Measurements from ENCODE around the gene CT45A5. TPM values are rescaled to one million over a fixed set of nuclear protein-coding genes. Genes with fewer than 3 reads are reported as not detected.
"Not testable (repeated sequence)": the region's sequence is repeated elsewhere in the genome, so short reads cannot be mapped to it uniquely, and the experiment has no call there.

CT45A5 gene
- total RNA-seq (2014; rRNA removed; shearing (Covaris generic)) = not detected in 2 replicates

GRCh38 chrX:135785403-135785802 lies at the start of gene CT45A5:
TSS of gene CT45A5 (minus strand) at chrX:135785503. CDS start at chrX:135781729, 3,774 bp downstream.
- not testable (repeated sequence) for DNase-seq (ENCODE audit: low read depth)

DNA sequence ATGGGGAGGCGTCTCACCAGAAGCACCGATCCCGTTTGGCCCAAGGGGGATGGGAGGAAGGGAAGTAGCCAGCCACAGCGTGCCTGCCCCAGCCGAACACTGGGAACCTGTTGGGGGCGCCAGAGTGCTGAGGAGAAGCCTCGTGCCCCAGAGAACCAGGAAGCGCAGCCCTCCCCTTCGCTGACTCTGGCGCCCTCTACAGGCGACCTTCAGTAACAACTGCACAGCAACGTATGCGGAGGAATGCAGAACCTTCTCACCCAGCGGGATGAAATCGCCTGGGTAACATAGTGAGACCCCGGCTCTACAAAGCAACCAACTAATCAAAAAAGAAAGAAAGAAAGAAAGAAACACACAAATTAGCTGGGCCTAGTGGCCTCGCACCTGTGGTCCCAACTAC lies 34.6 kb upstream of the CT45A5 start, which contains the start of gene CT45A2:
Gene CT45A2 (minus strand): TSS at position 101 of the 400 bp plus-strand sequence. CDS start 3,747 bp downstream, outside the sequence.
- not testable (repeated sequence) for DNase-seq (ENCODE audit: low read depth)

DNA sequence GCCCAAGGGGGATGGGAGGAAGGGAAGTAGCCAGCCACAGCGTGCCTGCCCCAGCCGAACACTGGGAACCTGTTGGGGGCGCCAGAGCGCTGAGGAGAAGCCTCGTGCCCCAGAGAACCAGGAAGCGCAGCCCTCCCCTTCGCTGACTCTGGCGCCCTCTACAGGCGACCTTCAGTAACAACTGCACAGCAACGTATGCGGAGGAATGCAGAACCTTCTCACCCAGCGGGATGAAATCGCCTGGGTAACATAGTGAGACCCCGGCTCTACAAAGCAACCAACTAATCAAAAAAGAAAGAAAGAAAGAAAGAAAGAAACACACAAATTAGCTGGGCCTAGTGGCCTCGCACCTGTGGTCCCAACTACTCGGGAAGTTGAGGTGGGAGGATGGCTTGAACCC lies 17.4 kb upstream of the CT45A5 start, which contains the start of gene CT45A6:
Gene CT45A6 (minus strand): TSS at position 101 of the 400 bp plus-strand sequence. CDS start 3,794 bp downstream, outside the sequence.
- not testable (repeated sequence) for DNase-seq (ENCODE audit: low read depth)

DNA sequence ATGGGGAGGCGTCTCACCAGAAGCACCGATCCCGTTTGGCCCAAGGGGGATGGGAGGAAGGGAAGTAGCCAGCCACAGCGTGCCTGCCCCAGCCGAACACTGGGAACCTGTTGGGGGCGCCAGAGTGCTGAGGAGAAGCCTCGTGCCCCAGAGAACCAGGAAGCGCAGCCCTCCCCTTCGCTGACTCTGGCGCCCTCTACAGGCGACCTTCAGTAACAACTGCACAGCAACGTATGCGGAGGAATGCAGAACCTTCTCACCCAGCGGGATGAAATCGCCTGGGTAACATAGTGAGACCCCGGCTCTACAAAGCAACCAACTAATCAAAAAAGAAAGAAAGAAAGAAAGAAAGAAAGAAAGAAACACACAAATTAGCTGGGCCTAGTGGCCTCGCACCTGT lies 17.2 kb downstream of the CT45A5 start, which contains the start of gene CT45A3:
Gene CT45A3 (minus strand): TSS at position 101 of the 400 bp plus-strand sequence. CDS start 3,747 bp downstream, outside the sequence.
- DNase-seq (ENCODE audit: low read depth) = not testable (repeated sequence)

- DNase-seq (ENCODE audit: low read depth) = not testable (repeated sequence)
These were observed 40.6 kb downstream of the CT45A5 start for GRCh38 chrX:135744739-135745138.

- no peak for DNase-seq (ENCODE audit: low read depth)
These were observed 44.0 kb downstream of the CT45A5 start for GRCh38 chrX:135741192-135741715.

- DNase-seq (ENCODE audit: low read depth) = peak; percentile 44
These were observed 44.6 kb downstream of the CT45A5 start for GRCh38 chrX:135740681-135741149.

- DNase-seq (ENCODE audit: low read depth) = peak; percentile 24
These were observed 47.8 kb downstream of the CT45A5 start for GRCh38 chrX:135737366-135738071.

DNA sequence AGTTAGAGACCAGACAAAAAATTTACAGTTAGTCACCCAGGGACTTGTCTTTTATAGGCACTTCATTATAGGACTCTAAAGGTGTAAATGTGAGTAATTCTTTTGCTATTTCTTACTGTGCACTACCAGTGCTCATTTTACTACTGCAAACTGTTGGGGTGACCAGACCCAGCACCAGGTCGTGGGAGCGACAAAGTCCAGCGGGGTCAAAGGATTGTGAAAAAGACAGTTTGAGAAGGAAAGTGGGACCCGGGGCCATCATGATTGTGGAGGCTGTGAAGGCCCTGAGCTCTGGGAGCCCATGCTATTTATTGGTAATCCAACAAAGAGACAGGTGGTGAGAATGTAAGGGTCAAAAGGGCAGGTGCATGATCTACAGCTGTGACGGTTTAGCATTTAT lies 50.6 kb downstream of the CT45A5 start:
- DNase-seq (ENCODE audit: low read depth) = not testable (repeated sequence)

Other genes starting within 250 kb of the CT45A5 start
- not detected in 2 replicates for gene CT45A1, start 71.9 kb downstream of the CT45A5 start, total RNA-seq (2014; rRNA removed; shearing (Covaris generic))
- gene CT45A3, start 17.3 kb downstream of the CT45A5 start, total RNA-seq (2014; rRNA removed; shearing (Covaris generic)) = 0.37 TPM in 1 of 2 replicates, not detected in the other
- not detected in 2 replicates for gene CT45A6, start 17.3 kb upstream of the CT45A5 start, total RNA-seq (2014; rRNA removed; shearing (Covaris generic))
- not detected in 2 replicates for gene CT45A2, start 34.5 kb upstream of the CT45A5 start, total RNA-seq (2014; rRNA removed; shearing (Covaris generic))
- not detected in 2 replicates for gene CT45A7, start 51.8 kb upstream of the CT45A5 start, total RNA-seq (2014; rRNA removed; shearing (Covaris generic))
- not detected in 2 replicates for gene CT45A8, start 69.0 kb upstream of the CT45A5 start, total RNA-seq (2014; rRNA removed; shearing (Covaris generic))
- not detected in 2 replicates for gene CT45A9, start 86.3 kb upstream of the CT45A5 start, total RNA-seq (2014; rRNA removed; shearing (Covaris generic))
- not detected in 2 replicates for gene CT45A10, start 107.9 kb upstream of the CT45A5 start, total RNA-seq (2014; rRNA removed; shearing (Covaris generic))
- gene SAGE1, start 108.2 kb upstream of the CT45A5 start, total RNA-seq (2014; rRNA removed; shearing (Covaris generic)) = not detected in 2 replicates
- 43.4 and 62.9 TPM in 2 replicates for gene MMGT1, start 188.5 kb upstream of the CT45A5 start, total RNA-seq (2014; rRNA removed; shearing (Covaris generic))
- 39.8 and 48.9 TPM in 2 replicates for gene SLC9A6, start 199.9 kb upstream of the CT45A5 start, total RNA-seq (2014; rRNA removed; shearing (Covaris generic))